Measurements from ENCODE around the gene PSMG4.
"Not testable (repeated sequence)": the region's sequence is repeated elsewhere in the genome, so short reads cannot be mapped to it uniquely, and the experiment has no call there.

Gene PSMG4

GRCh38 chr6:3230256-3230882 is 28.4 kb upstream of the PSMG4 start:
- DNase-seq: no peak

DNA sequence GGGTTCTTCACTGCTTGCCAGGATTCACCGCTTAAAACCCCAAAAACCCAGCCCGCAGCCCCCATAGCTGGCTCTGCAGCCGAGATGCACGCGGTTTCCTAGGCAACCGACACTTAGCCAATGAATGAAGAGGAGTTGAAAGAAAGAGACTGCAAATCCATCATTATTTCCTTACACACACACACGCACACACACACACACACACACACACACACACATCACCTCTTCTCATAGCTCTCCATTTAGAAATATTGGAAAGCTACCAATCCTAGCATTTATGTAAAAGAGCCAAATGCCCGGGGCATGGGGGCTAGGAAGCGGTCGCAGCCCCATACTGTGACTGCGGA is 27.9 kb upstream of the PSMG4 start:
- DNase-seq: peak in 49 of 58 donors; percentile 29 to 90 (median 68)

DNA sequence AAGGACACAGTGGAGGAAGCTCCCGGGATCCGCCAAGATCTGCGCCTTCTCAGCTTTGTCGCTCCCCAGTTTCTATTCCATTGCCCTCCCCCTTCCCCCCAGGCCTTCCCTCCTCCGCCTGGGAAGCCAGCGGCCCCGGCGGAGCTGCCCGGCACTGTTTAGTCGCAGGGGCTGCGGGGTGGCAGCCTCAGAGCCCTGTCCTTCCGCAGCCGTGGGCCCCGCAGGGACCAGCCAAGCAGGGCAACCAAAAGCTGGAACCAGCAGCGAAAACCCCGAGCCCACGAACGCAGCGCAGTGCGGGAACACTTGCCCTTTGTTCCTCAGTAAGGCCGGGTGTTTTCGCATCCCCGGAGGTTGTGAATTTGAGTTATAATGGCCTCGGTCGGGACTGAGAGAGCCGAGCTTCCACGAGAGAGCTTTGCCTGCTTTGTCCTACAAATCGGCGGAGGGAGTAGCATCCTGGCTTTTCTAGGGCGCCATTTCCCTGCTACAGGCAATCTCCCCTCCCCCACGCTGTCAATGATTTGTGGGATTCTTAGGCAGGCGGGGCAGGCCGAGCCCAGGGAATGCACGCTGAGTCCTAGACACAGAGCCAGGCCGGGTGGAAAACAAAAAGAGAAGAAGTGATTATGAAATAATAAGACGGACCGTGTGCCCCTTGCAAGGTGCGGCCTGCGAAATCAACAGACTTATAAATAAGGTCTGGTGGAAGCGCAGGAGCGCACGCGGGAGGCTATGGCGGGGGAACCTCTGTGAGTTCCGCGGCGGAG is 27.3 kb upstream of the PSMG4 start:
- peak in 56 of 58 donors; percentile 27 to 88 (median 75) for DNase-seq

DNA sequence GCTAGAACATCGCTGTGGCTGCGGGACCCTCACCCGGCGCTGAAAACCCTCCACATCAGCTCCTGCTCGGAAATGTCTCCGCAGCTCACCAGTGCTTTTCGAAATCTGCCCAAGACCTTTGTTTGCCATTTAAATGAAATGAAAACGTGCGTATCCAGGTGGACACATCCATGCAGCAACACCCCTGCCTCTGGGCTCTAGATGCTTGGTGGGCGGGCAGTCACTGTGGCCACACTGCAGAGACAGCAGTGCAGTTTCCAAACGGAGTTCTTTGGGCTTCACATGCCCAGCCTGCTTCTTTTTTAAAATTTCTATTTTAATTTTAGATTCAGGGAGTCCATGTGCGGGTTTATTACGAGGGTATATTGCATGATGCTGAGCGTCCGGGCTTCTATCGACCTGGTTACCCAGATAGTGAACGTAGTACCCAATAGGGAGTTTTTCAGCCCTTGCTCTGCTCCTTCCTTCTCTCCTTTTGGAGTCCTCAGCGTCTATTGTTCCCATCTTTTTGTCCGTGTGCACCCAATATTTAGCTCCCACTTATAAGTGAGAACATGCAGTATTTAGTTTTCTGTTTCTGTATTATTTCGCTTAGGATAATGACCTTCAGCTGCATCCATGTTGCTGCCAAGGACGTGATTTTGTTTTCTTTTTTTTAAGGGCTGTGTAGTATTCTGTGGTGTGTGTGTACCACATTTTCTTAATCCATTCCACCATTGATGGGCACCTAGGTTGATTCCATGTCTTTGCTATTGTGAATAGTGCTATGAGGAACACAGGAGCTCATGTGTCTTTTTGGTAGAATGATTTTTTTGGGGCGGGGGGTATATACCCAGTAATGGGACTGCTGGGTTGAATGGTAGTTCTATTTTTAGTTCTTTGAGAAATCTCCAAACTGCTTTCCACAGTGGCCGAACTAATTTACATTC is 26.5 kb upstream of the PSMG4 start:
- DNase-seq: peak in 11 of 58 donors; percentile 34 to 74 (median 52)

GRCh38 chr6:3233321-3233720 is 25.4 kb upstream of the PSMG4 start:
- DNase-seq: no peak

- DNase-seq: no peak
Observed at GRCh38 chr6:3233904-3234303, 24.8 kb upstream of the PSMG4 start.

- no peak for DNase-seq
Observed at GRCh38 chr6:3235486-3235885, 23.3 kb upstream of the PSMG4 start.

- no peak for DNase-seq
Observed at GRCh38 chr6:3236005-3236404, 22.7 kb upstream of the PSMG4 start.

DNA sequence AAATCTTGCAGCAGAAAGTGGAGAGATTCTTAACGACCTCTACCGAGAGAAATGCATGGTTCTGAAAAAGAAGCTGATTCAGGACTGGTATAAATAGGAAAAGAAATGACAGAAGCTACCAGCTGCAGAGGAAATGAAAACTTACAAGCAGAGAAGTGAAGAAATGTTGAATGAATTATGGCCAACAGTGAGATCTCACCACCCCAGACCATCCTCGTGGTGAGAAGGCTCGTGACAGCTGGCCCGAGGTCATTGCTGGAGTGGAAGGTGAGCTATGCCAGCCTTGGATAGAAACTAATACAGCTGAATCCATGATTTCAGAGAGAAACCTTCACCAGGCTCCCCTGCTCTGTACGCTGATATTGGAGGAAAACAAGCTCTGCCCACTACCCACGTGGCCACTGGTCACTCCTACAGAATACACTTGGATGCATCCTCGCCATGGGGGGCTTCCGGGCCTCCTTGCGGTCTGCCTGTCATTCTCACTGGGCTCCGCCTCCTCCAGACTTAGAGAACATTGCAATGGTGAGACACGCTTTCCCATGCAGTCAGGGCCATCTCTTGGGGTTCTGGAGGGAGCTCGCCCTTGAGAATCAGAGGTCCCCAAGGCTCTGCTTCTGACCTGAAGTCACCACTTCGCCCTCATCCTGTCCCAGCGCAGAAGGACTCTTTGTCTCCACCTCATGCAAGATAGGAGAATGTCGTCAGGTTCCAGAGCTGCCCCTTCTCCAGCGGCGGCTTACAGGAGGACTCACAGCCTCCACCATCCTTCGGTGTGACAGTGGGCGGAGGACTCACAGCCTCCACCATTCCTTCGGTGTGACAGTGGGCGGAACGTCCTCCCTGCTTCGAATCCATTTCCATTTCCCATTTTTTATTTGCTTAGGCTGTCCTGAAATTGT is 20.7 kb upstream of the PSMG4 start:
- peak in 2 of 58 donors; percentile 11 to 28 for DNase-seq

GRCh38 chr6:3239110-3239830 is 19.5 kb upstream of the PSMG4 start:
- DNase-seq: no peak

GRCh38 chr6:3240595-3240994 is 18.2 kb upstream of the PSMG4 start:
- no peak for DNase-seq

GRCh38 chr6:3241745-3242144 is 17.0 kb upstream of the PSMG4 start:
- DNase-seq: not testable (repeated sequence)

DNA sequence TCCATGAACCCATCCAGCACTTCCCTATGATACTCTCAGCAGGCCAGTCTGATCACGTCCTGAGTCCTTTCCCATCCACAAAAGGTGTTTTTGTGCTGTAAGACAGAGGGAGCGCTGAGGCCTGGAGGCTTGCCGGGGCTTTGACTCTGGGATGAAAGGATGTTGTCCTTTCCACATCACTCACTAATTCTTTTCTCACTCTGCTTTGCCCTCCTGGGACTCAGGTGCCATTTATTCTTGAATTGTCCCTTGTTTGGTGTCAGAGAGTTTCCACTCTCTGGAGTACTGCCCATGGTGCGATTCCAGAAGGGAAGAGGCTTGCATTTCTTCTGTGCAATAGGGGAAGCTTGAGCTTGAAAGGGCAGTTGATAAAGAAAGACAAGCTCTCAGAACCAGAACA is 16.0 kb upstream of the PSMG4 start:
- DNase-seq: no peak

DNA sequence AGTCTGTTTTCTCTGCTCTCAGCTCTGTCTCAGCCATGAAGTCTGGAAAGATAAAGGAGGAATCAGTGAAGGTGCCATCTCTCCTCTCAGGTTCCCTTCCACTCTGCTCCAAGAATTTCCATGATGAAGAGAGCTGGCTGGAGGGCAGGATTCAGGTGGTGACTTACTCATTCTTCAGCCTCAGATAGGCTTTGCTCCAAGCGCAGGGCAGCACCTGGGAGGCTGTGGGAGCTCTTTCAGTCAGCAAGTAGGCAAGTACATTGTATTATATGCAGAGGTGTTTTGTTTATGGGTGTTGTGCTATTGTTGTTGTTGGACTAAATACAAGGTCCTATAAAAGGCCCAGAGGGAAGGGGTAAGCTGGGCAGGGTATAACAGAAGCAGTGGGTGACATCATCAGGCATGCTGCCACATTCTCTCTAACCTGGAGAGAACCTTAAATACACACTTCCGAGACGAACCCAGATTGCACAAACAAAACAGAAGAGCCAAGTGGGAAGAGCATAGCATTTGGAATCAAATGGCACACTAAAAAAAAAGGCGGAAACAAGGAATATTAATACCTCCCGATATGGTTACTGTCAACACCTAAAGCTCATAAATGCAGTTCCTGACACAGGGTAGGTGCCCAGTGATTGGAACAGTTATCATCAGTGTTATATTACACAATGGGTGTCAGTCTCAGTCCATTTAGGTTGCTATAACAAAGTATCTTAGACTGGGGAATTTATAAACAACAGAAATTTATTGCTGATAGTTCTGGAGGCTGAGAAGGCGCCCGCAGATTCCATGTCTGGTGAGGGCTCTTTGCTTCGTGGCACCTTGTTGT is 14.5 kb upstream of the PSMG4 start:
- no peak for DNase-seq

DNA sequence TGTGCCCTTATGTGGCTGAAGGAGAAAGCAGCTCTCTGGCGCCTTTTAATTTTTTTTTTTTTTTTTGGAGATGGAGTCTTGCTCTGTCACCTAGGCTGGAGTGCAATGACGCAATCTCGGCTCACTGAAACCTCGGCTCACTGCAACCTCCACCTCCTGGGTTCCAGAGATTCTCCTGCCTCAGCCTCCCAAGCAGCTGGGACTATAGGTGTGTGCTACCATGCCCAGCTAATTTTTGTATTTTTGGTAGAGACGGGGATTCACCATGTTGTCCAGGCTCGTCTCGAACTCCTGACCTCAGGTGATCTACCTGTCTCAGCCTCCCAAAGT is 13.9 kb upstream of the PSMG4 start:
- DNase-seq: not testable (repeated sequence)

GRCh38 chr6:3245216-3245615 is 13.5 kb upstream of the PSMG4 start:
- DNase-seq: no peak

DNA sequence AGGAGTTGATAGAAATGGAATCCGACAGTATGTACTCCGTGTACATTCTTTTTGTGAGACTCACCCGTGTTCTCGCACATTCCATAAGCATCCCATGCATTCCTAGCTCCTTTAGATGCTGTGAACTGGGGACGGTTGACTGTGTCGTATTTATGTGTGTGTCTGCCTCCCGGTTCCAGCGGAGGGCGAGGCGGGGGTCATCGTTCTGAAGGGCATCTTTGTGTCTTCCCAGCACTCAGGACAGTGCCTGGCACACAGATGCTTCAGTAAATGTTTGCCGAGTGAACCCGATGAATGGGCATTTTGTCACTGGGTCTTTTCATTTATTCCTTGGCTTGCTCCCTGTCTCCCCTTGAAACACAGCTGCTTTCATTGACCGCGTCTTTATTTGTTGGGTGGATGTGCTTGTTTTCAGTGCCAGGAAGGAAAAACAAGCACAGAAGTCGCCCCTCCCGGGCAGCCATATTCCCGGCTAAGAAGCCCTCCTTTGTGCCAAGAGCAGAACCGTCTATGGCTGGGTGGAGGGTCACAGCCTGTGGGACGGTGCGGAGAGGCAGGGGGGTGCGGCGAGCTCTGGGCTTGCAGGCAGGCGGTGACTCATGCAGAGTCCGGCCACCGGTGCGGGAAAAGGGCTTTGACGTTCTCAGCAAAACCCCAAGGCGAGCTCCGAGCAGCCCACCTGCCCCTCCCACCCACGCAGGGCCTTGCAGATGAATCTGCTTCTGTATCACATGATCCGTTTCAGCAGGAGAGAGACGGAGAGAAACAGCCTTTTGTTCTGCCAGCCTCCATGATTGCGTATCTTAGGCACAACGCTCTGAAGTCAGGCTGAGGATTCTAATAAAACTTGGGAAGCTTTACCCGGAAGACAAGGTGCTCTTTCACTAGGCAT is 11.2 kb upstream of the PSMG4 start:
- peak; percentile 52 to 99 (median 90) for DNase-seq

- DNase-seq: no peak
Observed at GRCh38 chr6:3249821-3250220, 8.9 kb upstream of the PSMG4 start.
